ENCODE results near the gene FIG4. TPM values are rescaled to one million over a fixed set of nuclear protein-coding genes. Genes with fewer than 3 reads are reported as not detected.

Gene FIG4
- polyA plus RNA-seq, 2 of the 4 experiments (the other 2 are of a cell fraction), result 6.2 to 11.2 TPM

- TF ChIP-seq TP53 (CRISPR knock-in tag; IDR thresholded peaks at IDR 0.05), result no peak
- TF ChIP-seq CHD4 (IDR thresholded peaks at IDR 0.05; ENCODE audit: borderline replicate concordance), result no peak
- no peak for TF ChIP-seq EHF (CRISPR knock-in tag; IDR thresholded peaks at IDR 0.05)
- no peak for TF ChIP-seq CEBPB (IDR thresholded peaks at IDR 0.05)
- TF ChIP-seq MAFK (IDR thresholded peaks at IDR 0.05; ENCODE audit: partially characterized antibody), result no peak
- no peak for TF ChIP-seq HDAC2 (IDR thresholded peaks at IDR 0.05)
- TF ChIP-seq MAX (IDR thresholded peaks at IDR 0.05), result no peak
- TF ChIP-seq SREBF2 (IDR thresholded peaks at IDR 0.05), result no peak
- no peak for TF ChIP-seq MAZ (IDR thresholded peaks at IDR 0.05; ENCODE audit: borderline replicate concordance, low read depth, low read length)
- no peak for TF ChIP-seq POLR2AphosphoS2 (conservative IDR thresholded peaks at IDR 0.05; ENCODE audit: low read length)
- no peak for TF ChIP-seq FOSL2 (IDR thresholded peaks at IDR 0.05)
- TF ChIP-seq FOSL2 (CRISPR knock-in tag; IDR thresholded peaks at IDR 0.05), result no peak
- no peak for TF ChIP-seq REST (IDR thresholded peaks at IDR 0.05)
- no peak for TF ChIP-seq SMC3 (IDR thresholded peaks at IDR 0.05)
- TF ChIP-seq PHF8 (IDR thresholded peaks at IDR 0.05; ENCODE audit: borderline replicate concordance, low read depth), result no peak
- TF ChIP-seq HES2 (IDR thresholded peaks at IDR 0.05), result no peak
- TF ChIP-seq FOXS1 (CRISPR knock-in tag; IDR thresholded peaks at IDR 0.05), result no peak
- Histone ChIP-seq H3K4me3 (no peak overlapping the region), H3K4me1 (no peaks in the 10 kb centered on the region), H3K4me2 (no peak overlapping the region), H3K27ac (no peak overlapping the region), H3K9me3 (no peaks in the 10 kb centered on the region)
- CTCF ChIA-PET, result interaction anchor here (0.9 to 2.8 kb wide), 6 partner anchors 11 to 686 kb away, joined by 3 to 31 read pairs (median 4); partner anchors contain the start of genes AK9 and FIG4
- POLR2A ChIA-PET, result no interaction called here
- FAIRE-seq, result no peak
- no peak for DNase-seq (ENCODE audit: low read depth in 1 of 2, low spot score in 1 of 2)
- no peak for ATAC-seq
- 92% methylated on average over 2 of the region's 2 CpGs for WGBS (ENCODE audit: missing lambda C conversion rate)
These were observed 10.7 kb downstream of the FIG4 start for GRCh38 chr6:109701774-109702173.

GRCh38 chr6:109702791-109703190 lies 11.7 kb downstream of the FIG4 start:
- no peak for FAIRE-seq
- TF ChIP-seq HDAC2 (IDR thresholded peaks at IDR 0.05) (no peak), E2F6 (IDR thresholded peaks at IDR 0.05; ENCODE audit: borderline replicate concordance, low read depth) (no peak), CHD2 (IDR thresholded peaks at IDR 0.05; ENCODE audit: low read length, partially characterized antibody) (no peak), JUN (IDR thresholded peaks at IDR 0.05) (no peak), ZC3H11A (IDR thresholded peaks at IDR 0.05) (no peak), FOXS1 (CRISPR knock-in tag; IDR thresholded peaks at IDR 0.05) (no peak), ZSCAN20 (CRISPR knock-in tag; IDR thresholded peaks at IDR 0.05) (no peak), PBX3 (IDR thresholded peaks at IDR 0.05) (no peak), EP300 (IDR thresholded peaks at IDR 0.05) (no peak), EHF (CRISPR knock-in tag; IDR thresholded peaks at IDR 0.05) (no peak), REST (IDR thresholded peaks at IDR 0.05) (no peak)
- WGBS (ENCODE audit: missing lambda C conversion rate), result 65% methylated on average over 4 of the region's 4 CpGs
- DNase-seq (ENCODE audit: low read depth in 1 of 2, low spot score in 1 of 2), result no peak
- ChIA-PET CTCF (interaction anchor here (1.9 to 4.9 kb wide), 3 partner anchors 8 to 351 kb away, joined by 7 to 131 read pairs (median 22); no protein-coding TSS in a partner anchor), POLR2A (no interaction called here)
- H3K27ac ChIP-seq, result no peak overlapping the region
- H3K4me1 ChIP-seq, result no peaks in the 10 kb centered on the region
- H3K4me3 ChIP-seq, result no peak overlapping the region
- no peaks in the 10 kb centered on the region for H3K9me3 ChIP-seq
- H3K4me2 ChIP-seq, result no peak overlapping the region
- no peak for ATAC-seq

All from A549 (cell line).